Progenitor cell of endocrine pancreas (in vitro differentiated cells): Measurements from ENCODE around the gene AIPL1. TPM values are rescaled to one million over a fixed set of nuclear protein-coding genes. Genes with fewer than 3 reads are reported as not detected.

Source experiments
- DNase-seq: peaks from one replicate; pipeline ENCODE4 v3.0.0; 2021; ENCODE audit warnings: low spot score; ENCODE audit not compliant: unreplicated experiment
- H3K27ac Mint-ChIP-seq: 2 replicates; pipeline ENCODE4 v1.8.0; 2021; ENCODE audit warnings: mild to moderate bottlenecking, moderate library complexity, mixed read lengths
- H3K27me3 Mint-ChIP-seq: 2 replicates; pipeline ENCODE4 v1.8.0; 2021; ENCODE audit warnings: mixed read lengths
- H3K36me3 Mint-ChIP-seq: 2 replicates; pipeline ENCODE4 v1.8.0; 2022; ENCODE audit warnings: mixed read lengths; ENCODE audit not compliant: insufficient read depth
- H3K4me1 Mint-ChIP-seq: 2 replicates; pipeline ENCODE4 v1.8.0; 2021; ENCODE audit warnings: low read depth, mixed read lengths
- H3K4me3 Mint-ChIP-seq: 2 replicates; pipeline ENCODE4 v1.8.0; 2021; ENCODE audit warnings: low read depth, mild to moderate bottlenecking, moderate library complexity, mixed read lengths
- H3K9me3 Mint-ChIP-seq: 2 replicates; pipeline ENCODE4 v1.8.0; 2021; ENCODE audit warnings: low read depth, mixed read lengths
- total RNA-seq: library from RNA; stranded (reverse); gene quantifications from 2 replicates; pipeline ENCODE4 v1.2.1, GENCODE V29; 2021
- TF ChIP-seq, protein P1 (sequence below): fragments of 200-600 bp; sonication (generic); IDR thresholded peaks from one replicate; pipeline ENCODE4 v1.5.0; 2021; ENCODE audit warnings: antibody characterized with exemption, mild to moderate bottlenecking; ENCODE audit not compliant: unreplicated experiment

The AIPL1 gene
- total RNA-seq, 1 donor from 2014 or later, result not detected

DNA sequence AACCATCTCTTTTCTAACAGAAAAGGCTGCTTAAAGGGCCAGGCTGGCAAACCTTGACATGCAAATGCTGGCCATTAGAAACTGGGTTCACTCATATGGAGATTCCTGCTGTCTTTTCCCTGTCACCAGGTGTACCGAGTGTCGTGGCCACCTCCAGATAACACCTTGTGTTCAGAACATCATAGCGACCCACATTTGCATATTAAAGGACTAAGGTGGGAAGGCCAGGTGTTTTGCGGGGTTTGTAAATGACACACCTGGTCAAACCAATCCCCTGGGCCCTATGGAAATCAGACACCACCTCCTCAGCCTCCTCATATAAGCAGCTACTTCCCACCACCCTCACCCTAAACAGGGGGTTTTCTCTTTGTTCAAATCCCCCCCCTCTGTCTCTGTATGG lies 2.5 kb upstream of the AIPL1 start:
- Mint-ChIP-seq H3K4me1 (peaks cover 11% of the 10 kb centered on the region), H3K9me3 (no peaks in the 10 kb centered on the region), H3K27ac (no peak overlapping the region), H3K27me3 (peaks cover 14% of the 10 kb centered on the region), H3K36me3 (no peaks in the 10 kb centered on the region), H3K4me3 (no peak overlapping the region)
- DNase-seq, result no peak
- TF ChIP-seq, protein P1, sequence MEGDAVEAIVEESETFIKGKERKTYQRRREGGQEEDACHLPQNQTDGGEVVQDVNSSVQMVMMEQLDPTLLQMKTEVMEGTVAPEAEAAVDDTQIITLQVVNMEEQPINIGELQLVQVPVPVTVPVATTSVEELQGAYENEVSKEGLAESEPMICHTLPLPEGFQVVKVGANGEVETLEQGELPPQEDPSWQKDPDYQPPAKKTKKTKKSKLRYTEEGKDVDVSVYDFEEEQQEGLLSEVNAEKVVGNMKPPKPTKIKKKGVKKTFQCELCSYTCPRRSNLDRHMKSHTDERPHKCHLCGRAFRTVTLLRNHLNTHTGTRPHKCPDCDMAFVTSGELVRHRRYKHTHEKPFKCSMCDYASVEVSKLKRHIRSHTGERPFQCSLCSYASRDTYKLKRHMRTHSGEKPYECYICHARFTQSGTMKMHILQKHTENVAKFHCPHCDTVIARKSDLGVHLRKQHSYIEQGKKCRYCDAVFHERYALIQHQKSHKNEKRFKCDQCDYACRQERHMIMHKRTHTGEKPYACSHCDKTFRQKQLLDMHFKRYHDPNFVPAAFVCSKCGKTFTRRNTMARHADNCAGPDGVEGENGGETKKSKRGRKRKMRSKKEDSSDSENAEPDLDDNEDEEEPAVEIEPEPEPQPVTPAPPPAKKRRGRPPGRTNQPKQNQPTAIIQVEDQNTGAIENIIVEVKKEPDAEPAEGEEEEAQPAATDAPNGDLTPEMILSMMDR, result no peak

DNA sequence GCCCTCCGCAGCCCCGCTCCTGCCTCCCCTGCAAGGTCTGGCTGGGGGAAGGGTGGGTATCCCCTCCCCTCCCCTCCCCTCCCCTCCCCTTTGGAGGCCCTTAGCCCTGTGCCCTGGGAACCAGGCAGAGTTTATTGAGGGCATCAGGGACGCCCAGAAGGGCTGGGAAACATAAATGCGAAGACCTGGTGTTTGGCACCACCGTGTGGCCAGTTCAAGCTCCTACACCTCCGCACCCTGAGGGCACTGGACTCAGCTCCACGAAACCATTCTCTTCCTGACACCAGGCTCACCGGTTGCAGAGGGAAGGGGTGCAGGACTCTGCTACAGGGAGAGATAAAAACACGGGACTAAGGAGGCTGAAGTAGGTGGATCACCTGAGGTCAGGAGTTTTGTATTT lies 1.0 kb upstream of the AIPL1 start:
- no peak overlapping the region for H3K27ac Mint-ChIP-seq
- DNase-seq, result peak; percentile 60
- no peak overlapping the region for H3K4me3 Mint-ChIP-seq
- no peaks in the 10 kb centered on the region for H3K9me3 Mint-ChIP-seq
- TF ChIP-seq, protein P1, result peak; percentile 84
- H3K27me3 Mint-ChIP-seq, result peaks cover 14% of the 10 kb centered on the region
- peaks cover 11% of the 10 kb centered on the region for H3K4me1 Mint-ChIP-seq
- H3K36me3 Mint-ChIP-seq, result no peaks in the 10 kb centered on the region

DNA sequence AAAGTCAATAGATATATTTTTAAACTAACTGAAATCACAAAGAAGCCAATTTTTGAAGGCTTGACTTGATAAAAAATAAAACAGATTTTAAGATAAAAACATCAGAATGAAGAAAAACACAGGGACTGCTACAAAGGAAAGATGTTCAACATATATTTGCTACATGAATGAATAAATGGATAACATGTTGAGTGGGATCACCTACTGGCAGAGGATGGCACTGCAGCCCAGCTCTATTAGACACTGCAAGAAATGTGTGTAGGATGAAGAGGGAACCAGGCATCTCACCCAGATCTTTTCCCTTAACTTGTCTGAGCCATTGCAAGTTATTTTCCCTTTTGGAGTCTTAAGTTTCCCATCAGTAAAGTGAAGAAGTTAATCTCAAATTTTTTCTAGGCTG lies 4.2 kb downstream of the AIPL1 start:
- no peak for DNase-seq

DNA sequence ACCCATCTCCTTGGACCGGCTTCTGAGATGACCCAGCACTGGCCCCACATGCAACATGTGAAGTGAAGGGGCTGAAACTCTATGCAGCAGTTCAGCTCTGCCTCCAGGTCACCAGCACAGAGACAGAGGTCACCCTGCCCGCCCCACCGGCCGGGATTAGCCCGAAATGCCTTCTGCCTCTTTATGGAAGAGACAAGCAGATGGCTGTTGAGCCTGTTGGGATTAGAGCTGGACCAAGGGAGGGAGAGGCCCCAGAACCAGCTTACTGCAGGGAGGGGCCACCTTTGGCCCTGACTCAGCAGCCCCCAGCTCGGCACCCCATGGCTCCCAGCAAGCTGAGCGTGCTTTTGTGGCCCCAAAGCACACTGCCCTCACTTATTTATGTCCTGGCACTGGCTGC lies 5.7 kb downstream of the AIPL1 start:
- peaks cover 1% of the 10 kb centered on the region for H3K4me1 Mint-ChIP-seq
- no peak overlapping the region for H3K4me3 Mint-ChIP-seq
- TF ChIP-seq, protein P1, result no peak
- H3K36me3 Mint-ChIP-seq, result no peaks in the 10 kb centered on the region
- no peak overlapping the region for H3K27ac Mint-ChIP-seq
- peaks cover 4% of the 10 kb centered on the region for H3K9me3 Mint-ChIP-seq
- peaks cover 3% of the 10 kb centered on the region for H3K27me3 Mint-ChIP-seq
- DNase-seq, result no peak

More for the DNA sequence above, 4.2 kb downstream of the AIPL1 start:
- Mint-ChIP-seq H3K4me3 (no peak overlapping the region), H3K4me1 (peaks cover 1% of the 10 kb centered on the region), H3K9me3 (peaks cover 4% of the 10 kb centered on the region), H3K27ac (no peak overlapping the region), H3K27me3 (no peaks in the 10 kb centered on the region), H3K36me3 (no peaks in the 10 kb centered on the region)
- TF ChIP-seq, protein P1, result peak; percentile 46

DNA sequence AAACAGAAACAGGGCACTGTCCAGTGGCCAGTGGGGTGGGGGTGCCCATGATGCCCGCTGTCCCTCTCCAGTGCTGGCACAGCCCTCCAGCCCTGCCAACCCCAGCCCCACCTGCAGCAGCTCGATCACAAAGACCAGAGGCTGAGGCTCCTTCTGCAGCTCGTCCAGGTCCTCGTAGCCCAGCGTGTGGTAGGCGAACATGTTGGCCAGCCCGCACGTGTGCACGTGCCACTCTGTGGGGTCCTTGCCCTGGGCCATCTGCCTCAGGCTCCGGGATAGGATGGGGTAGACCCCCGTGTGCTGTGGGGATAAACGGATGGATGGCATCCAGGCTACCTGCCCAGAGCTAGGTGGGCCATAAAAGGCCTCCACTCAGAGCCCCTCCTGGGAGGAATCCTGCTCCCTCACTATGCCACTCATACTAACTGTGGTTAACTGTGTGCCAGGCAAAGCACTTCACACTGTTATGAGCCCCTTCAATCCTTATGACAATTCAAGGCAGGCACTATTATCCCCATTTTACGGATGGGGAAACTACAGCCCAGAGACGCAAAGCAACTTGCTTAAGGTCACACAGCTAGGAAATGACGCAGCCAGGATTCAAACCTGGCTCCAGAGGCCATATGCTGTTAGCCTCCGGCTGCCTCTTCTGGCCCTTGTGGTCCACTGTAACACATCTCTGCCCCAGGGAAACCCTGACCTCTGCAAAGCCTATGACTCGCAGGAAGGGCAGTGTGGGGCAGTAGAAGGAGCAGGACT lies 6.5 kb downstream of the AIPL1 start:
- Mint-ChIP-seq H3K27ac (no peak overlapping the region), H3K36me3 (no peaks in the 10 kb centered on the region), H3K4me1 (peaks cover 1% of the 10 kb centered on the region), H3K27me3 (peaks cover 8% of the 10 kb centered on the region), H3K9me3 (peaks cover 4% of the 10 kb centered on the region), H3K4me3 (no peak overlapping the region)
- DNase-seq, result no peak
- TF ChIP-seq, protein P1, result no peak
